Retinal pigment epithelial cell (primary cell): ENCODE results near the gene ERC2.

Experiments
- DNase-seq: peaks from one replicate; pipeline ENCODE4 v3.0.0-alpha.2; 2010; ENCODE audit warnings: low read depth
- H3K4me3 ChIP-seq: 2 replicates; pipeline ENCODE4 v1.5.1; 2011; ENCODE audit warnings: mild to moderate bottlenecking, low read length, control low read depth, moderate library complexity
- TF ChIP-seq, protein P1 (sequence below): conservative IDR thresholded peaks from 2 replicates; pipeline ENCODE4 v1.5.1; 2011; ENCODE audit warnings: low read depth, low read length, control low read depth, inconsistent platforms

Gene ERC2

DNA sequence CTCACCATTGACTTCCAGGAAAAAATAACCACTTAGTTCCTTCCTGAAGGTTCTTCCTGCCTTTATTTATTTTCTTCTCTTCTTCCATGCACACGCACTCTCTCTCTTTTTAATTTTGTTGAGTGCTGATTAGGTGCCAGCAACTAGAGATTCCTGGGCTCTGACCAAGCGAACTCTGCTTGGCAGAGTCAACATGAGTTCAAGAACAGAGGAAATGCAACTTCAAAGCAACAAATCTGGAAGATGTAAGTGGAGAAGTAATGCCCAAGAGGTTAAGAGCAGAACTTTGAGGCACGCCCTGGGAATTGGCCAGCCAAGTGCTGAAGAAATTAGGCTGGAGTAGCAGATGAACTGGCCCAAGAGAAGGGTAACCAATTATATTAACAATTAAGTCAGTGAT lies 8.5 kb downstream of the ERC2 start:
- DNase-seq, result no peak
- TF ChIP-seq, protein P1, sequence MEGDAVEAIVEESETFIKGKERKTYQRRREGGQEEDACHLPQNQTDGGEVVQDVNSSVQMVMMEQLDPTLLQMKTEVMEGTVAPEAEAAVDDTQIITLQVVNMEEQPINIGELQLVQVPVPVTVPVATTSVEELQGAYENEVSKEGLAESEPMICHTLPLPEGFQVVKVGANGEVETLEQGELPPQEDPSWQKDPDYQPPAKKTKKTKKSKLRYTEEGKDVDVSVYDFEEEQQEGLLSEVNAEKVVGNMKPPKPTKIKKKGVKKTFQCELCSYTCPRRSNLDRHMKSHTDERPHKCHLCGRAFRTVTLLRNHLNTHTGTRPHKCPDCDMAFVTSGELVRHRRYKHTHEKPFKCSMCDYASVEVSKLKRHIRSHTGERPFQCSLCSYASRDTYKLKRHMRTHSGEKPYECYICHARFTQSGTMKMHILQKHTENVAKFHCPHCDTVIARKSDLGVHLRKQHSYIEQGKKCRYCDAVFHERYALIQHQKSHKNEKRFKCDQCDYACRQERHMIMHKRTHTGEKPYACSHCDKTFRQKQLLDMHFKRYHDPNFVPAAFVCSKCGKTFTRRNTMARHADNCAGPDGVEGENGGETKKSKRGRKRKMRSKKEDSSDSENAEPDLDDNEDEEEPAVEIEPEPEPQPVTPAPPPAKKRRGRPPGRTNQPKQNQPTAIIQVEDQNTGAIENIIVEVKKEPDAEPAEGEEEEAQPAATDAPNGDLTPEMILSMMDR, result no peak
- no peak overlapping the region for H3K4me3 ChIP-seq

DNA sequence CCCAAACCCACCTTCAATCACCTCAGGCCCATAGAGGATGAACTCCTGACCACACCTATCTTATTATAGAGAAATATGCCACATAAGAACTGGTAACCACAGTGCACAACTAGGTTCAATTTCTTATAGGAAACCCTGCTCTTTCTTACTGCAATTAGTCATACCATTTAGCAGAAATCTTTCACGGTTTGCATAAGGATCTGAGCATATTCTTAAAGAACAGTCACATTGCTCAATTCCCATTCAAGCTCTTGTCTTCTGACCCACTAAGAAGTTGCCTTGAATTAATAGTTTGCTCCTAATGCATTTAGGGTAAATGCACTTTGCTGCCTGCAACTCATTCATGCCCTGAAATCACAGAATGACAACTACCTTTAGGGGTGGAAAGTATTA lies 9.2 kb downstream of the ERC2 start:
- TF ChIP-seq, protein P1, result no peak
- no peak for DNase-seq
- H3K4me3 ChIP-seq, result no peak overlapping the region

DNA sequence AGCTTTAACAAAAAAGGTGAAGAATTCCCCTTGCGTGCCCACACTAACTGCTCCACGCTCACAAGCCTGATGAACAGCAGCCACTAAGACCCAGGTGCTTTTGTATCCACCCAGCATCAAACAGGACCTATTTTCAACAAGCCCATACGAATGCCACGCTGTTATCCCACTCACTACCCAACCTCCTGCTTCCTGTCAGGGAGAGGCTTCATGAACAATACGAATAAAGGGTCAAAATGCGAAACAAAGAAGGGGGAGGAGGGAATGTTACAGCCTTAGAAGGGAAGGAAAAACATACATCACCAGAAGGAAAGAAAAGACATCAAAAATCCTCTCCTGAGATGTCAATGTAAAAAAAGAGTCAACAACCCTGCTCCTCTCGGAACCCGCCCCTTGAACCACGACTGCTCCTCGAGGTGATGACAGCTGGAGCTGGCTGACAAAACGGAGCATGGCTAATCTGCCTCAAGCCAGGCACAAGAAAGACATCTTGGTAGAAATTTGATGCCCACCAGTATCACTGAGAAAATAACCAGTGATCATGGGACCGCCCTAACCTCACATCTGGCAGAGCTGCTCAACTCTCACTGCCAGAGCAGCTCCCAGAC lies 9.7 kb downstream of the ERC2 start:
- H3K4me3 ChIP-seq, result no peak overlapping the region
- TF ChIP-seq, protein P1, result no peak
- DNase-seq, result no peak

DNA sequence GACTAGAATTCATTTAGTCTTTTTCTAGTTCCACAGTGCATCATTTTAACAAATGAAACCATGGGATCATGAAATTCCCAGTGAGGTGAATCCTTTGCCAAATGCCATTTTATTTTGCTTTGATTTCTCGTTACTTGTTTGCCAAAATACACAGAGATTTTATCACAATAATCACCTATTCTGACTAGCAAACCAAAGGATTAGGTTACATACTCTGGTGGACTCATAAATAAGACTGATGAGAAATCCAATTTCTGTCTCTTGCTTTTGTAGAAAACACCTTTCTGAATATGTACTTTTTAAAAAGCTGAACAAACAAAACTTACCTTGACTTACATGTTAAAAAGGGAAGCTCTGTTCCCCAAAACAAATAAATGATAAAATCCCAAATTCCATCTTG lies 12.2 kb downstream of the ERC2 start:
- DNase-seq, result no peak
- TF ChIP-seq, protein P1, result no peak
- H3K4me3 ChIP-seq, result no peak overlapping the region

DNA sequence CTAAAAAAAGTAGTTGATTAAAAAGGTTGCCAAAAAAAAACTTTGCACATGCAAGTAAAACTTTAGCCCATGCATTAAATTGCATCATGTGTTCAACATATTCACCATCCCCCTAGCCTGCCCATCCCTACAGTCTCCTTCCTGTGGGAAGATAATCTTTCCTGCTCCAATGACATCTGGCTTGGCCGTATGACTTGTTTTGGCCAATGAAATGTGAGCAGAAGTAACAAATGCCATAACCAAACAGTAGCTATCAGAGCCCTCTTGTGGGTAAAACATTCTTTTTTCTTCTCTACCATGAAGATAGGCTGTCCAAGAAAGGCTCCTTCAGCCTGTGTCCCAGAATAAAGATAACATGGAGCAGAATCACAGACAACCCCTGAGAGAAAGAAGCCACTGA lies 15.3 kb downstream of the ERC2 start:
- H3K4me3 ChIP-seq, result no peak overlapping the region
- no peak for DNase-seq
- TF ChIP-seq, protein P1, result no peak

DNA sequence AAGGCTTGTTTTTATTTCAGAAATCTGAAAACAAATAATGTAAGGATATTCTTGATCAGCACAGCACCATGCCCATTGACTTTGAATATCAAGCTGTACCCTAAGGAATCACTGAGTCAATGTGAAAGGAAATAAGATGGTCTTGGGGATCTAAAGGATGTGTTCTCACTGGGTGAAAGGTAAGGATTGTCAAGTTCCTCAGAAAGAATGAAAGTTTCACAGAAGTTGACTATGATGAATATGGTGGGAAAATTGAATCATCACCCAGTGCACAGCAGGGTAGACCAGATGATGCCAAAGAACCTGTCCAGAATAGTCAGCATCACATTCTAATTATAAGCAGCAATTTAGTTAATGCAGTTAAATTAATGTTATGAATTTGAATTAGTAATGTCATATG lies 16.2 kb downstream of the ERC2 start:
- DNase-seq, result no peak
- no peak overlapping the region for H3K4me3 ChIP-seq
- TF ChIP-seq, protein P1, result no peak

DNA sequence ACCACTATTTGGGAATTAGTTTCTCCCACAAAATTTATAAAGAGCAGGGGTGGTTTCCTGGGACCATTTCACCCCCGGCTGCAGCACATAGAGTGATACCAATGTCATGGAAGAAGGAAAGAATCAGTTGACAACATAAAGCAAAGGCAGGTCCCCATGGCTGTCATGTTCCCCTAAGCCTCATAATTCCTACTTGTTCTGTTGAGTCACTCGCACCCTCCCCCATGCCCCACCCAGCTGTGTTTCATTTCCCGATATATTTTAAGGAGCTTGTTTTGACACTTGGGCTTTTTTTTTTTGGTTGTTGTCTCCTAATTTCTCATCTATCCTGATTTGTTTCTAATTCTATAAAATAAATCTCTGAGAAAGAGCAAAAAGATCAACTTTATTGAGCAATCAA lies 24.9 kb downstream of the ERC2 start:
- no peak for DNase-seq
- TF ChIP-seq, protein P1, result no peak
- H3K4me3 ChIP-seq, result no peak overlapping the region
